ENCODE results near the gene WBP2.
"Not testable (repeated sequence)": the region's sequence is repeated elsewhere in the genome, so short reads cannot be mapped to it uniquely, and the experiment has no call there.

Gene WBP2

GRCh38 chr17:75891022-75891604 lies 36.0 kb upstream of the WBP2 start:
- H3K4me3 Mint-ChIP-seq = no peak overlapping the region
- peaks cover 21% of the 10 kb centered on the region for H3K27me3 Mint-ChIP-seq (ENCODE audit: low read depth, poor library complexity)
- no peak for TF ChIP-seq CTCF (IDR thresholded peaks at IDR 0.05)
- no peak overlapping the region for H3K27ac Mint-ChIP-seq
- DNase-seq = no peak
- H3K4me1 Mint-ChIP-seq = peaks cover 22% of the 10 kb centered on the region
- no peaks in the 10 kb centered on the region for H3K9me3 Mint-ChIP-seq
- peaks cover 18% of the 10 kb centered on the region for H3K36me3 Mint-ChIP-seq (ENCODE audit: low read depth)

- TF ChIP-seq CTCF (IDR thresholded peaks at IDR 0.05) = no peak
Measured at GRCh38 chr17:75889454-75889853, 34.3 kb upstream of the WBP2 start.

GRCh38 chr17:75888484-75888883 lies 33.3 kb upstream of the WBP2 start:
- Mint-ChIP-seq H3K4me3 (no peak overlapping the region), H3K4me1 (no peaks in the 10 kb centered on the region), H3K9me3 (no peaks in the 10 kb centered on the region), H3K36me3 (ENCODE audit: low read depth) (peaks cover 18% of the 10 kb centered on the region), H3K27ac (no peak overlapping the region), H3K27me3 (ENCODE audit: low read depth, poor library complexity) (peaks cover 20% of the 10 kb centered on the region)
- TF ChIP-seq CTCF (IDR thresholded peaks at IDR 0.05) = no peak
- no peak for DNase-seq

More at GRCh38 chr17:75889454-75889853, 34.3 kb upstream of the WBP2 start:
- Mint-ChIP-seq H3K27me3 (ENCODE audit: low read depth, poor library complexity) (peaks cover 26% of the 10 kb centered on the region), H3K4me3 (no peak overlapping the region), H3K4me1 (peaks cover 10% of the 10 kb centered on the region), H3K27ac (no peak overlapping the region), H3K36me3 (ENCODE audit: low read depth) (peaks cover 18% of the 10 kb centered on the region), H3K9me3 (no peaks in the 10 kb centered on the region)
- DNase-seq = no peak

GRCh38 chr17:75885860-75886259 lies 30.7 kb upstream of the WBP2 start:
- not testable (repeated sequence) for H3K9me3 Mint-ChIP-seq, H3K27ac Mint-ChIP-seq, H3K4me3 Mint-ChIP-seq, DNase-seq, H3K4me1 Mint-ChIP-seq
- Mint-ChIP-seq H3K36me3 (ENCODE audit: low read depth) (peaks cover 18% of the 10 kb centered on the region), H3K27me3 (ENCODE audit: low read depth, poor library complexity) (peaks cover 33% of the 10 kb centered on the region)

GRCh38 chr17:75885431-75885830 lies 30.3 kb upstream of the WBP2 start:
- no peak overlapping the region for H3K4me3 Mint-ChIP-seq
- H3K9me3 Mint-ChIP-seq = no peaks in the 10 kb centered on the region
- H3K27me3 Mint-ChIP-seq (ENCODE audit: low read depth, poor library complexity) = peaks cover 37% of the 10 kb centered on the region
- no peak for TF ChIP-seq CTCF (IDR thresholded peaks at IDR 0.05)
- DNase-seq = no peak
- no peaks in the 10 kb centered on the region for H3K4me1 Mint-ChIP-seq
- H3K36me3 Mint-ChIP-seq (ENCODE audit: low read depth) = peaks cover 16% of the 10 kb centered on the region
- no peak overlapping the region for H3K27ac Mint-ChIP-seq

GRCh38 chr17:75881678-75882454 lies 26.7 kb upstream of the WBP2 start:
- H3K36me3 Mint-ChIP-seq (ENCODE audit: low read depth) = peaks cover 5% of the 10 kb centered on the region
- no peaks in the 10 kb centered on the region for H3K9me3 Mint-ChIP-seq
- no peak overlapping the region for H3K4me3 Mint-ChIP-seq
- TF ChIP-seq CTCF (IDR thresholded peaks at IDR 0.05) = no peak
- no peak overlapping the region for H3K27ac Mint-ChIP-seq
- no peak for DNase-seq
- H3K27me3 Mint-ChIP-seq (ENCODE audit: low read depth, poor library complexity) = peaks cover 63% of the 10 kb centered on the region
- peaks cover 9% of the 10 kb centered on the region for H3K4me1 Mint-ChIP-seq

Data from nephron progenitor cell (in vitro differentiated cells).